ENCODE measurements around the gene SMPX. TPM values are rescaled to one million over a fixed set of nuclear protein-coding genes. Genes with fewer than 3 reads are reported as not detected.

Gene SMPX
- total RNA-seq, 1 donor from 2014 or later, result 3.5 TPM

- Mint-ChIP-seq H3K36me3 (no peaks in the 10 kb centered on the region), H3K27me3 (ENCODE audit: low read depth) (peaks cover 1% of the 10 kb centered on the region), H3K4me1 (peaks cover 28% of the 10 kb centered on the region), H3K4me3 (no peak overlapping the region), H3K9me3 (no peaks in the 10 kb centered on the region), H3K27ac (no peak overlapping the region)
- DNase-seq (ENCODE audit: low spot score in 2 of 2, unreplicated experiment in 2 of 2), result no peak
- no peak for TF ChIP-seq CTCF (IDR thresholded peaks at IDR 0.05; ENCODE audit: unreplicated experiment)
Measured at GRCh38 chrX:21749924-21750323, 8.0 kb downstream of the SMPX start.

GRCh38 chrX:21748235-21748634 lies 9.7 kb downstream of the SMPX start:
- H3K27me3 Mint-ChIP-seq (ENCODE audit: low read depth), result peaks cover 1% of the 10 kb centered on the region
- no peaks in the 10 kb centered on the region for H3K36me3 Mint-ChIP-seq
- peak overlapping the region; percentile 54 for H3K27ac Mint-ChIP-seq
- H3K4me3 Mint-ChIP-seq, result no peak overlapping the region
- TF ChIP-seq CTCF (IDR thresholded peaks at IDR 0.05; ENCODE audit: unreplicated experiment), result no peak
- no peaks in the 10 kb centered on the region for H3K9me3 Mint-ChIP-seq
- DNase-seq (ENCODE audit: low spot score in 2 of 2, unreplicated experiment in 2 of 2), result no peak
- H3K4me1 Mint-ChIP-seq, result peaks cover 40% of the 10 kb centered on the region

GRCh38 chrX:21747558-21747957 lies 10.4 kb downstream of the SMPX start:
- Mint-ChIP-seq H3K4me3 (no peak overlapping the region), H3K36me3 (no peaks in the 10 kb centered on the region), H3K9me3 (no peaks in the 10 kb centered on the region), H3K27me3 (ENCODE audit: low read depth) (peaks cover 1% of the 10 kb centered on the region), H3K4me1 (peaks cover 47% of the 10 kb centered on the region), H3K27ac (peak overlapping the region; percentile 93)
- no peak for TF ChIP-seq CTCF (IDR thresholded peaks at IDR 0.05; ENCODE audit: unreplicated experiment)
- DNase-seq (ENCODE audit: low spot score in 2 of 2, unreplicated experiment in 2 of 2), result no peak

- Mint-ChIP-seq H3K27me3 (ENCODE audit: low read depth) (peaks cover 1% of the 10 kb centered on the region), H3K36me3 (no peaks in the 10 kb centered on the region), H3K9me3 (no peaks in the 10 kb centered on the region), H3K27ac (no peak overlapping the region), H3K4me3 (no peak overlapping the region), H3K4me1 (peaks cover 65% of the 10 kb centered on the region)
- no peak for DNase-seq (ENCODE audit: low spot score in 2 of 2, unreplicated experiment in 2 of 2)
- peak; percentile 63 for TF ChIP-seq CTCF (IDR thresholded peaks at IDR 0.05; ENCODE audit: unreplicated experiment)
Measured at GRCh38 chrX:21745756-21746155, 12.2 kb downstream of the SMPX start.

- Mint-ChIP-seq H3K27ac (no peak overlapping the region), H3K9me3 (no peaks in the 10 kb centered on the region), H3K36me3 (no peaks in the 10 kb centered on the region), H3K4me1 (peaks cover 73% of the 10 kb centered on the region), H3K4me3 (no peak overlapping the region), H3K27me3 (ENCODE audit: low read depth) (peaks cover 1% of the 10 kb centered on the region)
- no peak for TF ChIP-seq CTCF (IDR thresholded peaks at IDR 0.05; ENCODE audit: unreplicated experiment)
- DNase-seq (ENCODE audit: low spot score in 2 of 2, unreplicated experiment in 2 of 2), result no peak
Measured at GRCh38 chrX:21744721-21745120, 13.2 kb downstream of the SMPX start.

- no peak for TF ChIP-seq CTCF (IDR thresholded peaks at IDR 0.05; ENCODE audit: unreplicated experiment)
- Mint-ChIP-seq H3K27me3 (ENCODE audit: low read depth) (peaks cover 1% of the 10 kb centered on the region), H3K27ac (peak overlapping the region; percentile 71), H3K4me1 (peaks cover 79% of the 10 kb centered on the region), H3K9me3 (no peaks in the 10 kb centered on the region), H3K36me3 (no peaks in the 10 kb centered on the region), H3K4me3 (no peak overlapping the region)
- no peak for DNase-seq (ENCODE audit: low spot score in 2 of 2, unreplicated experiment in 2 of 2)
Measured at GRCh38 chrX:21744060-21744459, 13.9 kb downstream of the SMPX start.

All from mesothelial cell of epicardium (in vitro differentiated cells).